HepG2 (cell line): ENCODE measurements around the gene PXK. TPM values are rescaled to one million over a fixed set of nuclear protein-coding genes. Genes with fewer than 3 reads are reported as not detected.

ENCODE experiments used
- EHMT2 ChIP-seq: fragments of 200-600 bp; sonication (generic); IDR thresholded peaks from 2 replicates; pipeline ENCODE4 v1.7.0; 2017; ENCODE audit warnings: antibody characterized with exemption, low read depth, low read length, borderline replicate concordance
- HIVEP1 ChIP-seq: sonication (generic); formaldehyde crosslinking; IDR thresholded peaks from 2 replicates; pipeline ENCODE4 v1.4.0; 2020; ENCODE audit warnings: mild to moderate bottlenecking, missing genetic modification reagents
- MTF1 ChIP-seq: sonication (generic); formaldehyde crosslinking; IDR thresholded peaks from 2 replicates; pipeline ENCODE4 v1.5.0; 2020; ENCODE audit warnings: missing genetic modification reagents
- REPIN1 ChIP-seq: sonication (generic); formaldehyde crosslinking; IDR thresholded peaks from 2 replicates; pipeline ENCODE4 v1.8.0; 2022; ENCODE audit warnings: missing genetic modification reagents, low read depth, mild to moderate bottlenecking, borderline replicate concordance
- RFX1 ChIP-seq: fragments of 450-650 bp; IDR thresholded peaks from 2 replicates; pipeline ENCODE4 v1.6.1; 2017
- SP2 ChIP-seq: sonication (generic); formaldehyde crosslinking; IDR thresholded peaks from 2 replicates; pipeline ENCODE4 v1.5.1; 2020; ENCODE audit warnings: mild to moderate bottlenecking, missing genetic modification reagents
- TRIM24 ChIP-seq: sonication (generic); formaldehyde crosslinking; IDR thresholded peaks from 2 replicates; pipeline ENCODE4 v1.8.0; 2022; ENCODE audit warnings: mild to moderate bottlenecking, missing genetic modification reagents
- ZC3H13 ChIP-seq: sonication (generic); formaldehyde crosslinking; IDR thresholded peaks from 2 replicates; pipeline ENCODE4 v1.8.1; 2023; ENCODE audit warnings: mild to moderate bottlenecking, missing genetic modification reagents, moderate library complexity
- polyA plus RNA-seq, 8 experiments: library from polyadenylated mRNA; depleted of rRNA in 3 of 8; stranded (reverse) in 7 of 8; unstranded in 1 of 8; fragments of >200 nt; fragmentation: Illumina TruSeq in 4 of 8; extraction: Trizol in 4 of 8; gene quantifications; 2 replicates each; pipeline versions ENCODE4 v1.2.1 to v1.2.3, GENCODE V29; 2011 to 2016; ENCODE audit warnings: low read depth in 4 of 8, missing spikeins in 1 of 8, mixed read lengths in 1 of 8; ENCODE audit not compliant: insufficient read depth in 1 of 8
- total RNA-seq, 5 experiments: library from RNA; depleted of rRNA; stranded (reverse); fragments of >200 nt; fragmentation: Illumina TruSeq; extraction: Trizol; gene quantifications; 2 replicates each; pipeline ENCODE4 v1.2.3, GENCODE V29; 2016; ENCODE audit warnings: low read depth in 1 of 5
- TF ChIP-seq, protein P1 (sequence below): sonication (generic); formaldehyde crosslinking; IDR thresholded peaks from one replicate; pipeline ENCODE4 v1.5.1; 2020; ENCODE audit warnings: mild to moderate bottlenecking, missing genetic modification reagents; ENCODE audit errors: not compliant biosample characterization
- TF ChIP-seq, protein P2 (sequence below): sonication (generic); formaldehyde crosslinking; IDR thresholded peaks from 2 replicates; pipeline ENCODE4 v1.4.0; 2020; ENCODE audit warnings: missing genetic modification reagents
- TF ChIP-seq, protein P3 (sequence below): sonication (generic); formaldehyde crosslinking; IDR thresholded peaks from 2 replicates; pipeline ENCODE4 v1.4.0; 2020; ENCODE audit warnings: missing genetic modification reagents
- TF ChIP-seq, protein P4 (sequence below): sonication (generic); formaldehyde crosslinking; IDR thresholded peaks from 2 replicates; pipeline ENCODE4 v1.4.0; 2020; ENCODE audit warnings: missing genetic modification reagents

PXK gene
- total and polyA plus RNA-seq, 2 of the 13 experiments (the other 11 are each of a cell fraction or from before 2014, with no cell fraction given), result 6.4 to 18.6 TPM

DNA sequence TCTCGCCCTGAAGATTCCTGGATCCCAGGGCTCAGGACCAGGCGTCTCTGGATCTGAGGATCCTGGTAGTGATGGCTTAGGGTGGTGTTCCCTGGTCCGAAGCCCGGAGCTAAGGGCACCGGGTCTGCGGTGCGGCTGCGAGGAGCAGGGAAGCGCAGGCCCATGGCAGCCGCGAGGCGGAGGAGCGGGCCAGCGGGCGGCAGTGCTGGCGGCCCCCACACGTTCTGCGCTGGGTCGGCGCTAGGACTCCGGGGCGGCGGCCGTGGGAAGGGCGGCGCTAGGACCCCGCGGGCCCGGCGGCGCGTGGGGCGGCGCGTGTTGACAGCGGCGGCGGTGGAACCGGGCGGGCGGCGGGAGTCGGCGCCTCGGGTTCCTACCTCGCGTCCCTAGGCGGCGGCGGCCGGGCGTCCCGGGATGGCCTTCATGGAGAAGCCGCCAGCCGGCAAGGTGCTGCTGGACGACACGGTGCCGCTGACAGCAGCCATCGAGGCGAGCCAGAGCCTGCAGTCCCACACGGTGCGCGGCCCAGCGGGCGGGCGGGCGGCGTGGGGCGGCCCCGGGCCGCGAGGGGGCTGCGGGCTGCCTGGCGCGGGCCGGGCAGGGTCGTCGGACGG is at the start of gene PXK (continued):
- TF ChIP-seq, protein P1, sequence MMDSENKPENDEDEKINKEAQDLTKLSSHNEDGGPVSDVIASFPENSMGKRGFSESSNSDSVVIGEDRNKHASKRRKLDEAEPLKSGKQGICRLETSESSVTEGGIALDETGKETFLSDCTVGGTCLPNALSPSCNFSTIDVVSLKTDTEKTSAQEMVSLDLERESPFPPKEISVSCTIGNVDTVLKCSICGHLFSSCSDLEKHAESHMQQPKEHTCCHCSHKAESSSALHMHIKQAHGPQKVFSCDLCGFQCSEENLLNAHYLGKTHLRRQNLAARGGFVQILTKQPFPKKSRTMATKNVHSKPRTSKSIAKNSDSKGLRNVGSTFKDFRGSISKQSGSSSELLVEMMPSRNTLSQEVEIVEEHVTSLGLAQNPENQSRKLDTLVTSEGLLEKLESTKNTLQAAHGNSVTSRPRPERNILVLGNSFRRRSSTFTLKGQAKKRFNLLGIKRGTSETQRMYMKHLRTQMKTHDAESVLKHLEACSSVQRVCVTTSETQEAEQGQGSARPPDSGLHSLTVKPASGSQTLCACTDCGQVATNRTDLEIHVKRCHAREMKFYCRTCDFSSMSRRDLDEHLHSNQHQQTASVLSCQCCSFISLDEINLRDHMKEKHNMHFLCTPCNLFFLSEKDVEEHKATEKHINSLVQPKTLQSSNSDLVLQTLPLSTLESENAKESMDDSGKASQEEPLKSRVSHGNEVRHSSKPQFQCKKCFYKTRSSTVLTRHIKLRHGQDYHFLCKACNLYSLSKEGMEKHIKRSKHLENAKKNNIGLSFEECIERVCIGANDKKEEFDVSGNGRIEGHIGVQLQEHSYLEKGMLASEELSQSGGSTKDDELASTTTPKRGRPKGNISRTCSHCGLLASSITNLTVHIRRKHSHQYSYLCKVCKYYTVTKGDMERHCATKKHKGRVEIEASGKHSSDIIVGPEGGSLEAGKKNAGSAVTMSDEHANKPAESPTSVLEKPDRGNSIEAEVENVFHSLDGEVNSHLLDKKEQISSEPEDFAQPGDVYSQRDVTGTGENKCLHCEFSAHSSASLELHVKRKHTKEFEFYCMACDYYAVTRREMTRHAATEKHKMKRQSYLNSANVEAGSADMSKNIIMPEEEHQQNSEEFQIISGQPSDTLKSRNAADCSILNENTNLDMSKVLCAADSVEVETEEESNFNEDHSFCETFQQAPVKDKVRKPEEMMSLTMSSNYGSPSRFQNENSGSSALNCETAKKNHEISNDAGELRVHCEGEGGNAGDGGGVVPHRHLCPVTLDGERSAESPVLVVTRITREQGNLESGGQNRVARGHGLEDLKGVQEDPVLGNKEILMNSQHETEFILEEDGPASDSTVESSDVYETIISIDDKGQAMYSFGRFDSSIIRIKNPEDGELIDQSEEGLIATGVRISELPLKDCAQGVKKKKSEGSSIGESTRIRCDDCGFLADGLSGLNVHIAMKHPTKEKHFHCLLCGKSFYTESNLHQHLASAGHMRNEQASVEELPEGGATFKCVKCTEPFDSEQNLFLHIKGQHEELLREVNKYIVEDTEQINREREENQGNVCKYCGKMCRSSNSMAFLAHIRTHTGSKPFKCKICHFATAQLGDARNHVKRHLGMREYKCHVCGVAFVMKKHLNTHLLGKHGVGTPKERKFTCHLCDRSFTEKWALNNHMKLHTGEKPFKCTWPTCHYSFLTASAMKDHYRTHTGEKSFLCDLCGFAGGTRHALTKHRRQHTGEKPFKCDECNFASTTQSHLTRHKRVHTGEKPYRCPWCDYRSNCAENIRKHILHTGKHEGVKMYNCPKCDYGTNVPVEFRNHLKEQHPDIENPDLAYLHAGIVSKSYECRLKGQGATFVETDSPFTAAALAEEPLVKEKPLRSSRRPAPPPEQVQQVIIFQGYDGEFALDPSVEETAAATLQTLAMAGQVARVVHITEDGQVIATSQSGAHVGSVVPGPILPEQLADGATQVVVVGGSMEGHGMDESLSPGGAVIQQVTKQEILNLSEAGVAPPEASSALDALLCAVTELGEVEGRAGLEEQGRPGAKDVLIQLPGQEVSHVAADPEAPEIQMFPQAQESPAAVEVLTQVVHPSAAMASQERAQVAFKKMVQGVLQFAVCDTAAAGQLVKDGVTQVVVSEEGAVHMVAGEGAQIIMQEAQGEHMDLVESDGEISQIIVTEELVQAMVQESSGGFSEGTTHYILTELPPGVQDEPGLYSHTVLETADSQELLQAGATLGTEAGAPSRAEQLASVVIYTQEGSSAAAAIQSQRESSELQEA (CRISPR knock-in tag), result no peak
- no peak for TF ChIP-seq EHMT2
- no peak for TF ChIP-seq MTF1 (CRISPR knock-in tag)
- no peak for TF ChIP-seq HIVEP1
- TF ChIP-seq, protein P2, sequence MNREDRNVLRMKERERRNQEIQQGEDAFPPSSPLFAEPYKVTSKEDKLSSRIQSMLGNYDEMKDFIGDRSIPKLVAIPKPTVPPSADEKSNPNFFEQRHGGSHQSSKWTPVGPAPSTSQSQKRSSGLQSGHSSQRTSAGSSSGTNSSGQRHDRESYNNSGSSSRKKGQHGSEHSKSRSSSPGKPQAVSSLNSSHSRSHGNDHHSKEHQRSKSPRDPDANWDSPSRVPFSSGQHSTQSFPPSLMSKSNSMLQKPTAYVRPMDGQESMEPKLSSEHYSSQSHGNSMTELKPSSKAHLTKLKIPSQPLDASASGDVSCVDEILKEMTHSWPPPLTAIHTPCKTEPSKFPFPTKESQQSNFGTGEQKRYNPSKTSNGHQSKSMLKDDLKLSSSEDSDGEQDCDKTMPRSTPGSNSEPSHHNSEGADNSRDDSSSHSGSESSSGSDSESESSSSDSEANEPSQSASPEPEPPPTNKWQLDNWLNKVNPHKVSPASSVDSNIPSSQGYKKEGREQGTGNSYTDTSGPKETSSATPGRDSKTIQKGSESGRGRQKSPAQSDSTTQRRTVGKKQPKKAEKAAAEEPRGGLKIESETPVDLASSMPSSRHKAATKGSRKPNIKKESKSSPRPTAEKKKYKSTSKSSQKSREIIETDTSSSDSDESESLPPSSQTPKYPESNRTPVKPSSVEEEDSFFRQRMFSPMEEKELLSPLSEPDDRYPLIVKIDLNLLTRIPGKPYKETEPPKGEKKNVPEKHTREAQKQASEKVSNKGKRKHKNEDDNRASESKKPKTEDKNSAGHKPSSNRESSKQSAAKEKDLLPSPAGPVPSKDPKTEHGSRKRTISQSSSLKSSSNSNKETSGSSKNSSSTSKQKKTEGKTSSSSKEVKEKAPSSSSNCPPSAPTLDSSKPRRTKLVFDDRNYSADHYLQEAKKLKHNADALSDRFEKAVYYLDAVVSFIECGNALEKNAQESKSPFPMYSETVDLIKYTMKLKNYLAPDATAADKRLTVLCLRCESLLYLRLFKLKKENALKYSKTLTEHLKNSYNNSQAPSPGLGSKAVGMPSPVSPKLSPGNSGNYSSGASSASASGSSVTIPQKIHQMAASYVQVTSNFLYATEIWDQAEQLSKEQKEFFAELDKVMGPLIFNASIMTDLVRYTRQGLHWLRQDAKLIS (CRISPR knock-in tag), result no peak
- TF ChIP-seq SP2 (CRISPR knock-in tag), result 0 out of 2 replicates have a peak, but pooled peaks have one; percentile 20
- no peak for TF ChIP-seq TRIM24
- no peak for TF ChIP-seq RFX1
- TF ChIP-seq, protein P3, sequence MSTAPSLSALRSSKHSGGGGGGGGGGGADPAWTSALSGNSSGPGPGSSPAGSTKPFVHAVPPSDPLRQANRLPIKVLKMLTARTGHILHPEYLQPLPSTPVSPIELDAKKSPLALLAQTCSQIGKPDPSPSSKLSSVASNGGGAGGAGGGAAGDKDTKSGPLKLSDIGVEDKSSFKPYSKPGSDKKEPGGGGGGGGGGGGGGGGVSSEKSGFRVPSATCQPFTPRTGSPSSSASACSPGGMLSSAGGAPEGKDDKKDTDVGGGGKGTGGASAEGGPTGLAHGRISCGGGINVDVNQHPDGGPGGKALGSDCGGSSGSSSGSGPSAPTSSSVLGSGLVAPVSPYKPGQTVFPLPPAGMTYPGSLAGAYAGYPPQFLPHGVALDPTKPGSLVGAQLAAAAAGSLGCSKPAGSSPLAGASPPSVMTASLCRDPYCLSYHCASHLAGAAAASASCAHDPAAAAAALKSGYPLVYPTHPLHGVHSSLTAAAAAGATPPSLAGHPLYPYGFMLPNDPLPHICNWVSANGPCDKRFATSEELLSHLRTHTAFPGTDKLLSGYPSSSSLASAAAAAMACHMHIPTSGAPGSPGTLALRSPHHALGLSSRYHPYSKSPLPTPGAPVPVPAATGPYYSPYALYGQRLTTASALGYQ (CRISPR knock-in tag), result no peak
- TF ChIP-seq, protein P4, sequence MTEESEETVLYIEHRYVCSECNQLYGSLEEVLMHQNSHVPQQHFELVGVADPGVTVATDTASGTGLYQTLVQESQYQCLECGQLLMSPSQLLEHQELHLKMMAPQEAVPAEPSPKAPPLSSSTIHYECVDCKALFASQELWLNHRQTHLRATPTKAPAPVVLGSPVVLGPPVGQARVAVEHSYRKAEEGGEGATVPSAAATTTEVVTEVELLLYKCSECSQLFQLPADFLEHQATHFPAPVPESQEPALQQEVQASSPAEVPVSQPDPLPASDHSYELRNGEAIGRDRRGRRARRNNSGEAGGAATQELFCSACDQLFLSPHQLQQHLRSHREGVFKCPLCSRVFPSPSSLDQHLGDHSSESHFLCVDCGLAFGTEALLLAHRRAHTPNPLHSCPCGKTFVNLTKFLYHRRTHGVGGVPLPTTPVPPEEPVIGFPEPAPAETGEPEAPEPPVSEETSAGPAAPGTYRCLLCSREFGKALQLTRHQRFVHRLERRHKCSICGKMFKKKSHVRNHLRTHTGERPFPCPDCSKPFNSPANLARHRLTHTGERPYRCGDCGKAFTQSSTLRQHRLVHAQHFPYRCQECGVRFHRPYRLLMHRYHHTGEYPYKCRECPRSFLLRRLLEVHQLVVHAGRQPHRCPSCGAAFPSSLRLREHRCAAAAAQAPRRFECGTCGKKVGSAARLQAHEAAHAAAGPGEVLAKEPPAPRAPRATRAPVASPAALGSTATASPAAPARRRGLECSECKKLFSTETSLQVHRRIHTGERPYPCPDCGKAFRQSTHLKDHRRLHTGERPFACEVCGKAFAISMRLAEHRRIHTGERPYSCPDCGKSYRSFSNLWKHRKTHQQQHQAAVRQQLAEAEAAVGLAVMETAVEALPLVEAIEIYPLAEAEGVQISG, result peak; percentile 88
- TF ChIP-seq REPIN1 (CRISPR knock-in tag), result no peak
- TF ChIP-seq ZC3H13 (CRISPR knock-in tag), result no peak
